HUES6 (cell line): ENCODE measurements around the gene HELLS.
"Not testable (repeated sequence)": the region's sequence is repeated elsewhere in the genome, so short reads cannot be mapped to it uniquely, and the experiment has no call there.

ENCODE experiments used
- H3K27ac ChIP-seq: 2 replicates; pipeline ENCODE4 v1.7.0; 2013; ENCODE audit warnings: low read depth, mild to moderate bottlenecking, low read length, inconsistent platforms
- H3K27me3 ChIP-seq: 2 replicates; pipeline ENCODE4 v1.6.1; 2013; ENCODE audit warnings: low read length; ENCODE audit not compliant: control insufficient read depth, insufficient read depth
- H3K36me3 ChIP-seq: 2 replicates; pipeline ENCODE4 v1.6.1; 2013; ENCODE audit warnings: low read length; ENCODE audit not compliant: control insufficient read depth, insufficient read depth
- H3K4me1 ChIP-seq: 2 replicates; pipeline ENCODE4 v1.6.1; 2013; ENCODE audit warnings: low read length; ENCODE audit not compliant: control insufficient read depth, insufficient read depth
- H3K4me3 ChIP-seq: 2 replicates; pipeline ENCODE4 v1.5.1; 2013; ENCODE audit warnings: low read depth, low read length
- H3K9ac ChIP-seq: one replicate; pipeline ENCODE4 v1.6.1; 2013; ENCODE audit warnings: mild to moderate bottlenecking, low read length
- H3K9me3 ChIP-seq: 2 replicates; pipeline ENCODE4 v1.6.1; 2013; ENCODE audit warnings: low read depth, low read length; ENCODE audit not compliant: control insufficient read depth, insufficient read depth

The HELLS gene

GRCh38 chr10:94545391-94546048, at the start of gene HELLS:
TSS of gene HELLS (plus strand) at chr10:94545788. CDS start at chr10:94545922, 134 bp downstream.
- Histone ChIP-seq H3K9ac (peak within 1 kb of the TSS; percentile 100), H3K9me3 (no peaks in the 10 kb centered on the region), H3K27ac (peak within 1 kb of the TSS; percentile 95), H3K27me3 (no peaks in the 10 kb centered on the region), H3K4me1 (peaks cover 20% of the 10 kb centered on the region), H3K4me3 (peak within 1 kb of the TSS; percentile 93), H3K36me3 (peaks cover 28% of the 10 kb centered on the region)

GRCh38 chr10:94496010-94496409, 49.6 kb upstream of the HELLS start:
- H3K4me1 ChIP-seq = no peaks in the 10 kb centered on the region
- no peak overlapping the region for H3K27ac ChIP-seq
- H3K27me3 ChIP-seq = no peaks in the 10 kb centered on the region
- H3K9ac ChIP-seq = no peak overlapping the region
- H3K36me3 ChIP-seq = no peaks in the 10 kb centered on the region
- H3K4me3 ChIP-seq = no peak overlapping the region
- H3K9me3 ChIP-seq = no peaks in the 10 kb centered on the region

GRCh38 chr10:94496646-94497045, 48.9 kb upstream of the HELLS start:
- Histone ChIP-seq H3K27me3 (no peaks in the 10 kb centered on the region), H3K27ac (no peak overlapping the region), H3K9me3 (no peaks in the 10 kb centered on the region), H3K4me1 (no peaks in the 10 kb centered on the region), H3K9ac (no peak overlapping the region), H3K4me3 (no peak overlapping the region), H3K36me3 (no peaks in the 10 kb centered on the region)

DNA sequence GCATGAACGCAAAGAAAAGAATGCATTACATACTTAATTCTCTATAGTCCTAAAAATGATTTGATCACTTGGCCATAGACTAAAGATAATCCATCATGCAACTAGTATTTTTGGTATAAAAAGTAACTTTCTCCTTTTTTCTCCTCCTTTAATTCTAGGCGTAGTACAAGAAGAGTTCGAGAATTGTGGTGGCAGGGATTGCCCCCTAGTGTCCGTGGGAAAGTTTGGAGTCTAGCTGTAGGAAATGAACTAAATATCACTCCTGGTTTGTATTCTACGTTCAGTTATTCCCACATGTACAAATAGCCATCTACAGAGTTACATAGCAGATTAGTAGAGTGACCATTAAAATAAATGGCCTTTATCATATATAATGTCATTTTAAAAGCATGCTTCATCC, 45.5 kb upstream of the HELLS start:
- Histone ChIP-seq H3K4me1 (no peaks in the 10 kb centered on the region), H3K27ac (no peak overlapping the region), H3K27me3 (no peaks in the 10 kb centered on the region), H3K9ac (no peak overlapping the region), H3K4me3 (no peak overlapping the region), H3K36me3 (no peaks in the 10 kb centered on the region), H3K9me3 (no peaks in the 10 kb centered on the region)

DNA sequence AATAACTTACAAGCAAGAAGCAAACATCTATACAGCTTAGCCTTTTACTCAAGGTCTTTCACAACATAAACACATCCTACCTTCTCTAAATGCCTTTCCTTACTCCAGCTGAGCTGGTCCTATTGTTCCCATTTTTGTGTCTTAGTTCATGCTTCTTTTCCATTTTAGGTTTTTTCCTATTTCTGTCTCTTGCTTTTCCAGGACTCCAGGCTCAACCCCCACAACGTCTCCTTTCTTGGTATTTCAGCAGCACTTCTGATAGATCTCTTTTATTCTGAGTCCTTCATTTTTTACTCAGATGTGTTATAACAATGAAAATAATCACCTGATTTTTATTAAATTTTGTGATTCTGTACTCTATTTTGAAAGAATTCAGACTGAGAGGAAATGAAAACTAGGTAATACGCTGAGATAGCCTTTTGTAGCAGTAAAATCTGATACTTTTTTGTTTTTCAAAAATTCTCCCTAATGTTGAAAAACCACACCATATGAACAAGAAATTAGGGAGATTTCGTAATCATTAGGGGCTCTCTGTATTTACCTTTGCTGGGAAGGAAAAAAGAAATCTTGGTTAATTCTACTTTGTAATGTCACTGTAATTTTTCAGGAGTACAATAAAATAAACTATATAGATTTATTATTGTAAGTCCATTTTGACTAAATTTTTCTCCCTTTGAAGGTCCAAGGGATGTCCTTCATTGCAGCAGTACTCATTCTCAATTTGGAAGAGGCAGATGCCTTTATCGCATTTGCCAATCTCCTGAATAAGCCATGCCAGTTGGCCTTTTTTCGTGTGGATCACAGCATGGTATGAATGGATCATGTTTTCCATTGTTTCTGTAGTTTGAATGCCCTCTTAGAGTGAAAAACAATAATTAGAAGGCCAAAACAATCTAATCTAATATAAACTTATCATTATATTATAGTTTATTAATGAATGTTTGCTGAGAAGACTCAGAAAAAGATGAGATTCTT, 24.0 kb upstream of the HELLS start:
- Histone ChIP-seq H3K36me3 (no peaks in the 10 kb centered on the region), H3K4me1 (no peaks in the 10 kb centered on the region), H3K9ac (no peak overlapping the region), H3K9me3 (no peaks in the 10 kb centered on the region), H3K27ac (no peak overlapping the region), H3K27me3 (no peaks in the 10 kb centered on the region), H3K4me3 (no peak overlapping the region)

GRCh38 chr10:94524146-94524545, 21.4 kb upstream of the HELLS start:
- H3K9me3 ChIP-seq = no peaks in the 10 kb centered on the region
- H3K36me3 ChIP-seq = no peaks in the 10 kb centered on the region
- no peak overlapping the region for H3K27ac ChIP-seq
- no peak overlapping the region for H3K4me3 ChIP-seq
- no peaks in the 10 kb centered on the region for H3K27me3 ChIP-seq
- H3K9ac ChIP-seq = no peak overlapping the region
- H3K4me1 ChIP-seq = no peaks in the 10 kb centered on the region

- Histone ChIP-seq H3K4me3 (no peak overlapping the region), H3K36me3 (no peaks in the 10 kb centered on the region), H3K27me3 (no peaks in the 10 kb centered on the region), H3K27ac (no peak overlapping the region), H3K4me1 (no peaks in the 10 kb centered on the region), H3K9ac (no peak overlapping the region), H3K9me3 (no peaks in the 10 kb centered on the region)
These were observed 20.9 kb upstream of the HELLS start for GRCh38 chr10:94524711-94525110.

DNA sequence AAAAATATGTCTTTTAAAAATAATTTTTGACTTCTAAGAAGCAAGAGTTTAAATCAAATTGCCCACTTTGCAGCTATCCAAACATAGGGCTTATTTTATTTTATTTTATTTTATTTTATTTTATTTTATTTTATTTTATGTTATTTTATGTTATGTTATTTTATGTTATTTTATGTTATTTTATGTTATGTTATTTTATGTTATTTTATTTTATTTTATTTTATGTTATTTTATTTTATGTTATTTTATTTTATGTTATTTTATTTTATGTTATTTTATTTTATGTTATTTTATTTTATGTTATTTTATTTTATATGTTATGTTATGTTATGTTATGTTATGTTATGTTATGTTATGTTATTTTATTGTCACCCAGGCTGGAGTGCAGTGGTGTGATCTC, 14.0 kb upstream of the HELLS start:
- not testable (repeated sequence) for H3K27me3 ChIP-seq, H3K36me3 ChIP-seq, H3K4me1 ChIP-seq

DNA sequence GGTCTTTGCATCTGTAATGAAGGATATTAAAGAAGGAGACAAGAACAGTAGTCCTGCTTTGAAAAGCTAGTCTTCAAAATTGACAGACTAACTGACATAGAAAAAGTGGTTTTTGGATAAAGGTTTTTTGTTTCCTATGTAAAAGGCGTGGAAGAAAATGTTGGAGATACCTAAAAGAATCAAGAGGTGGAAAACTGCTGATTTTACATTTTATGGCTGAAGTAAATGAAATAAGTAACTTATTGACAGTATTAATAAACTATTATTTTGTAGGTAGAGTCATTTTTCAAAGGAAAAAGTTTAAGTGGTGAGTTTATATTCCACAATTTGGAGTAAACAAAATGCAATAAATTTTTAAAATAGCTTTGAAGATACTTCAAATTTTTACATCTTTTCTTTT, 12.6 kb upstream of the HELLS start:
- no peak overlapping the region for H3K9ac ChIP-seq
- no peak overlapping the region for H3K4me3 ChIP-seq
- no peaks in the 10 kb centered on the region for H3K4me1 ChIP-seq
- H3K27me3 ChIP-seq = no peaks in the 10 kb centered on the region
- H3K27ac ChIP-seq = no peak overlapping the region
- H3K9me3 ChIP-seq = no peaks in the 10 kb centered on the region
- no peaks in the 10 kb centered on the region for H3K36me3 ChIP-seq

More for the DNA sequence above, 14.0 kb upstream of the HELLS start:
- not testable (repeated sequence) for H3K9ac ChIP-seq, H3K27ac ChIP-seq, H3K4me3 ChIP-seq, H3K9me3 ChIP-seq

DNA sequence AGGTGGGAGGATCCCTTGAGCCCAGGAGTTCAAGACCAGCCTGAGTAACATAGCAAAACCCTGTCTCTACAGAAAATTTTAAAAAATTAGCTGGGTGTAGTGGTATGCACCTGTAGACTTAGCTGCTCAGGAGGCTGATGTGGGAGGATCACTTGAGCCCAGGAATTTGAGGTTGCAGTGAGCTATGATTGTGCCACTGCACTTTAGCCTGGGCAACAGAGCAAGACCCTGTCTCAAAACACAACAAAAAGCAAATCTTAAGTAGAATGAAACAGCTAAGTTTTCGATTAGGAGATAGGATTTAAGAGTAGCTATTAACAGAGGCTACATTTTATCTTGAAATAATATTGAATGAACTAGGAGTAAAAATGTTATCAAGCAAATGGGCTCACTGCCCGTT, 3.3 kb upstream of the HELLS start:
- not testable (repeated sequence) for H3K4me3 ChIP-seq, H3K27ac ChIP-seq, H3K9me3 ChIP-seq, H3K9ac ChIP-seq, H3K27me3 ChIP-seq
- H3K4me1 ChIP-seq = peaks cover 13% of the 10 kb centered on the region
- H3K36me3 ChIP-seq = peaks cover 10% of the 10 kb centered on the region
